HG03103 (cell line): ENCODE measurements around the gene PLEKHM1.
"Not testable (repeated sequence)": the region's sequence is repeated elsewhere in the genome, so short reads cannot be mapped to it uniquely, and the experiment has no call there.

Experiments
- ATAC-seq: cut with Tn5 transposase; IDR thresholded peaks from one replicate; pipeline ENCODE4 v1.9.1; 2021; ENCODE audit warnings: low read depth; ENCODE audit not compliant: unreplicated experiment

Gene PLEKHM1

DNA sequence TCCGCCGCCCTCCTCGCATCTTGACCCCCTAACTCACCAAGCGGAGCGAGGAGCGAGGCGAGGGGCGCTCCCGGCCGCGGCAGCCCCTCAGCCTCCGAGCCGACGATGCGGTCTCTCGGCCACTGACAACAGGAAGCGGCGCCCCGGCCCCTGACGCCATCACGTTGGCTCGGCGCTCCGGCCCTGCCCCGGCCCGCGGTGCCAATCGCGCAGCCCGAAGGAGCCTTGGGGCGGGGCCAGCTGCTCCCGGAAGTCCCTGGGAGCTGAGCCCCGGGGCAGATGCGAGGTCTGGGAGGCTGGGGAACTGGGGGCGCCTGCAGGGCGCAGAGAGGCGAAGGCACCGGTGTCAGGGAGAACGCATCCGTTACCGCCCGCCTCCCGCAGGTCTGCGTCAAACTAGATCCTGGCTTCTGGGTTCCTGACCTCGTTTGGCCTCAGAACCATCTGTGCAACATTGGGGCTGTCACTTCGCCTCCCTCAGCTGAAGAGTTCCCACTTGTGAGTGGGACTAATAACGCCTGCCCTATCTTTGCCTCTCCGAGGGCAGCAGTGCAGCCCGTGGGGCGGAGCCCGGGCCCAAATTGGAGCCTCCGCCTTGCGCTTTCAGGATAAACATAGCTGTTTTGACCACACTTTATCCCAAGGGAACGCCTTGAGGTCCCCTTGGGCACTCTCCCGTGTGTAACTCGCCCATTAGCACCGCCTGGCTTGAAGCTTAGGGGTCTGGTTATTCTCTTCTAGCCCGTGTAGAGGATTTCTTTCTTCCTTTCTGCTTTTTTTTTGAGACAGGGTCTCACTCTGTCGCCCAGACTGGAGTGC, at the start of gene PLEKHM1:
Gene PLEKHM1, minus strand, starts transcription at position 107 of the 819 bp plus-strand sequence. CDS start 8,237 bp downstream, outside the sequence.
- peak; percentile 96 for ATAC-seq

DNA sequence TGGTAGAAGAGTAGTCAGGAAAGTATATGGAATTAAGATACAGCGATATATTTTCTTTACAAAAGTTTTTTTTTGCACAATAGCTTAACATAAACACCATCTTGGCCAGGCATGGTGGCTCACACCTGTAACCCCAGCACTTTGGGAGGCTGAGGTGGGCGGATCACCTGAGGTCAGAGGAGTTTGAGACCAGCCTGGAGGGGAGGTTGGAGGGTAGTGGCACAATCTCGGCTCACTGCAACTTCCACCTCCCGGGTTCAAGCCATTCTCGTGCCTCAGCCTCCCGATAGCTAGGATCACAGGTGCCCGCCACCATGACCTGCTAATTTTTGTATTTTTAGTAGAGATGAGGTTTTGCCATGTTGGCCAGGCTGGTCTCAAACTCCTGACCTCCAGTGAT, 47.6 kb upstream of the PLEKHM1 start:
- ATAC-seq: not testable (repeated sequence)

GRCh38 chr17:45506072-45506471, 15.6 kb upstream of the PLEKHM1 start:
- ATAC-seq: not testable (repeated sequence)

DNA sequence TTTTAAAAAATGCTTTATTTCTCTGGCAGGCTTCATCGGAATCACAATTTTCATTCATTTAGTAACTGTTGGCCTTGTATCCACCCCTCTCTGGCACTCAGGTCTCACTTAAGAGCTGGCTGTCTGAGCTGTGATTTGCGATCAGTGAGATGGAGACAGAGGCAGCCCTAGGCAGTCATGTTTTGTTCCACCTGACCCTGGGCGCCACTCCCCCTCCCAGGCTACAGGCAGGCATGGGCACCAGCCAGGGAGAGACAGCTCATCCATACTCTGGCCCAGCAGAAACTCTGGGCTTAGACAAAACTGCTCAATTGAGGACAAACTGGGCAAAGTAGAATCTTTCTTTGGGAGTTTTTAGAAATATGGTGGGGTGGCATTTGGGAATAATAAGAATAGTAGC, 14.7 kb upstream of the PLEKHM1 start:
- ATAC-seq: not testable (repeated sequence)

DNA sequence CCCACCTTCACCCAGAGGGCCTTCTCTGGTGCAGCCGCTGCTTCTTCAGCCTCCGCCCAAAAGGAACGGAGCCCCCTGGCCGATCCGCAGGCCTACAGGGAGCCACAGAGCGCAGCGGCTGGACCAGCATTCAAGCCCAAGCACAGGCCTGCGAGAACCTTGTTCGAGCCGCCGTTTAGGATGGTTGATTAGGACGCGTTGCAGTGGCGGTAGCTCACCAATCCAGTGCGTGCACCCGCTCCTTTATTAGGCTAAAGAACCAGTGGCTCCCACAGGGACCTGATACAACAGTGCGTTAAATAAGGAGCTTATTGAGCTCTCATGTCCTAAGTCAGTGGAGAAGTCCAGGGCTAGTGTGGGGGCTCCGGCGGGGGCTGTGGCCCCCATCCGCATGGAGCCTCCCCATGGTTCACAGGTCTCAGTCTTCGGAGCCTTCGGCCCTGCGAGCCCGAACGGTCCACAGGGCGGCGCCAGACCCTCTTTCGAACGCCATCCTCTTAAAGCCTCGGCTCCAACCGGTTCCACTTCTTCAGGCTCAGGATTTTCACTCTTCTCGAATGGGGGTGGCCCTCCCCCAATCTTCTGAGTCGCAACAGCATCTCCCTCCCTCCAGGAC, 10.7 kb upstream of the PLEKHM1 start:
- not testable (repeated sequence) for ATAC-seq

DNA sequence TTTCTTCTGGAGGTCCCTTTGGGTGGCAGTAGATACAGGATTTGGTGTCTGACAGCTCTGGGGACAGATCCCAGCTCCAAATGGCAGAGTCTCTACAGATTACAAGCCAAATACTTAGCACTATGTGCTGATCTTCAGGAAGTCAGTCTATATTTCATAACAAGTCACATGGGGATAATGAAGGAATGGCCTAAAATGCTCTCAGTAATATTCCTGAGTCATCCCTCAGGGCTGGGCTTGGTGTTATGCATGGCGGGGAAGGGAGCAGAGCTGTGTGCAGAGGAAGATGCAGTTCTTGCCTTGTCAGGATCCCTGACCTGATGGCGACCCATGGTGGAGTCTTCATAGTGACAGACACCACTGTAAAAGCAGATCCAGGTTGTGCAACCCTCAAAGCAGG, 10.0 kb upstream of the PLEKHM1 start:
- ATAC-seq: not testable (repeated sequence)

- not testable (repeated sequence) for ATAC-seq
Observed at GRCh38 chr17:45499208-45499607, 8.7 kb upstream of the PLEKHM1 start.

DNA sequence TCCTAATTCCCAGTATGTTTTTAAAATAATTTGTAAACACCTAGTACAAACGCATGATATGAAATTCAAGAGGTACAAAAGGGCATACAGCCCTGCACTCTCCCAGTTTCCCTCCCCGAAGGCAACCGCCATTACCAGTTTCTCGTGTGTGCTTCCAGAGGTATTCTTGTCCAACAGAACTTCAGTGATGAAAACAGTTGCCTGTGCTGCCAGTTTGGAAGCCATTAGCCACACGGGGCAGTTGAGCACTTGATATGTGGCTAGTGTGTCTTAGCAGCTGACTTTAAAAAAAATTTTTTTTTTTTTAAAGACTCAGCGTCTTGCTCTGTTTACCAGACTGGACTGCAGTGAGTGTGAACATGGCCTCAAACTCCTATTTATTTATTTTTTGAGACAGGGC, 7.9 kb upstream of the PLEKHM1 start:
- not testable (repeated sequence) for ATAC-seq

GRCh38 chr17:45497449-45497848, 6.9 kb upstream of the PLEKHM1 start:
- not testable (repeated sequence) for ATAC-seq

GRCh38 chr17:45496507-45496906, 6.0 kb upstream of the PLEKHM1 start:
- ATAC-seq: not testable (repeated sequence)

- not testable (repeated sequence) for ATAC-seq
Observed at GRCh38 chr17:45494556-45494955, 4.0 kb upstream of the PLEKHM1 start.

- ATAC-seq: not testable (repeated sequence)
Observed at GRCh38 chr17:45492156-45492555, 1.6 kb upstream of the PLEKHM1 start.

DNA sequence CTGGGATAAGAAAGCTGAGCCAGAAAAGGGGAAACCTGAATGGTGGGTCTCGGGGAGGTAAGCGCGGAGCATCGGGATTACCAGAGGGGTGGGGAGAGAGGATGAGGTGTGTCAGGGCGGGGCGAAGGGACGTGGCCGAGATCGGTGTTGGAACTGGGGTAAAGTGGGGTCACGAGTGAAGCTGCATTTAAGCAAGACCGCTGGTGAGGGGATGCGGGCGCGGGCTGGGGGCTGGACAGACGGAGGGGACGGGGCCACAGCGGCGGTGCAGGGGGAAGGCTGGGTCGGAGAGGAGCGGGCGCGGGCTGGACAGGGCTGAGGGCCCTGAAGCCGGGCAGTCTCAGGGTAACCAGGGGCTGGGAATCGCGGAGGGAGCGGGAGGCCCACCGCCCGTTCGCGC, 323 bp downstream of the PLEKHM1 start:
- not testable (repeated sequence) for ATAC-seq

GRCh38 chr17:45487704-45488103, 2.8 kb downstream of the PLEKHM1 start:
- not testable (repeated sequence) for ATAC-seq

GRCh38 chr17:45483591-45484216, 6.8 kb downstream of the PLEKHM1 start:
- ATAC-seq: not testable (repeated sequence)

DNA sequence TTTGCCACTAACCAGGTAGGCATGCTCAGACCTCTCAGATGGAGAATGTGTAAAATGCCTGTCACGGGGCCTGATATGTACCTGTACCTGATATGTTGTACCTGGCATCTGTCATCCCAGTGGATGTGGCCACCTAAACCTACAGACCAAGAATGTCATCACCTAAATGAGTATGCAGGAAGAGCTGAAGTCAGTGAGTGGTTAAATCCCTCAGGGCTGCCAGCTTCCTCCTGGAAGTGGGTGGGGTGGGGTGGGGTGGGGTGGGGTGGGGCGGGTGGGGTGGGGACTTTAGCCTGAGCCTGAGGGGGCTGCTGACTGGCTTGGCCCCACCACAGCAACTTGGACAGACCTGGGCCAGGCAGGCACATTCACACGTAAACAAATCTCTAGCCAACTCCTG, 7.3 kb downstream of the PLEKHM1 start:
- not testable (repeated sequence) for ATAC-seq

- not testable (repeated sequence) for ATAC-seq
Observed at GRCh38 chr17:45482317-45482716, 8.2 kb downstream of the PLEKHM1 start.

DNA sequence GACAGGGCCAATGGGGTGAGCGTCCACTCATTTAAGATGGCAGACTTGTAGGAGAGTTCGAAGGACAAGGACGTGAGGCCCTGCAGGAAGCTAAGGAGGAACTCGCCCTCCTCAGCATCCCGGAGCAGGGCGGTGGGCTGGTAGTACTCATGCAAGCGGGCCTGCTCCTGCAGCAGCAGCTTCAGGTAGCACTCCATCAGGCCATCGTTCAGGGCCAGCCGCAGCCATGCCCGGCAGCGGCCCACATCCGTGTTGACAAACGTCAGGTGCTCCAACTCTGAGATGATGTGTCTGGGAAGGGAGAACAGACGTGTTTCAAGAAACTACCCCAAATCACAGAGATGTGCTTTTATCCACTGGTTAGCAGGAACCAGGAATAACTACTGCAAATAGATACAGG, 15.1 kb downstream of the PLEKHM1 start:
- ATAC-seq: not testable (repeated sequence)

DNA sequence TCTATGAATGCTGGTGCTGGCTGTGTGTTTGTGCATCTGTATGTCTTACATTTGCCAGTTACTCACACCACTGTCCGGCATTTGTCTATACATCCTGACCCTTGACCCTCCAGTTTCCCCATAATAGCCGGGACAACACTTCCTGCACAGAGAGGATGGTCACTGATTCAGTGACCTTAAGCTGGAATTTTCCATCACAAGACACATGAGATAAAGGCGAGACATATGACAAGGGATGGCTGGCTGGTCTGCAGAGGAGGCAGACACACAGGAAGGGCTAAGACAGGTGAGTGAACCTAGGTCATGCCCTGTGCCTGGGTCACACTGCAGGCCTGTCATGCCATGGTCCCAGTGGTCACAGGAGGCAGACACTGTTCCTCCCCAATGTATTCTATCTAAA, 18.3 kb downstream of the PLEKHM1 start:
- ATAC-seq: not testable (repeated sequence)

DNA sequence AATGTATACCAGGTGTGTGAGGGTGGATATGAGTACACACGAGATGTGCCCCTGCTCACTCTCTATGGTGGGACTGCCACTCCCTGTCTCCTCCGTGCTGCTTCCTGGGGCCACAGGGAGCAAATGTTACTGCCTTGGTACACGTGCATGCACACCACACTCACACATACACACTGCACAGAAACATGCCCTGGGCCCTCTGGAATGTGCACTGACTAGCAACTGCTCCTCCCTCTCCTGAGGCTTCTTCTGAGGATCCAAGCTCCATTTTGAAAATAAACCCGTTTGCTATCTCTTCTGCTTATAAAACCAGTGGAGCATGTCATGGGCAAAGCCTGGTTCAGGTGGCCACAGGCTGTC, 21.3 kb downstream of the PLEKHM1 start:
- not testable (repeated sequence) for ATAC-seq
